RWPE2 (cell line): ENCODE data around the gene BRD7.

Experiments used
- ATAC-seq: fragments of 200-7000 bp; cut with Tn5 transposase; 3 replicates; pipeline ENCODE4 v1.9.1; 2021; ENCODE audit warnings: low read depth
- DNase-seq: peaks from one replicate; pipeline ENCODE4 v3.0.0-alpha.2; 2020; ENCODE audit warnings: low spot score
- H3K27ac ChIP-seq: fragments of 450-650 bp; 2 replicates; pipeline ENCODE4 v1.5.1; 2017; ENCODE audit warnings: mild to moderate bottlenecking; ENCODE audit not compliant: poor library complexity, severe bottlenecking
- H3K27me3 ChIP-seq: fragments of 250-450 bp; sonication (Bioruptor Pico); 2 replicates; pipeline ENCODE4 v1.5.1; 2021; ENCODE audit warnings: mild to moderate bottlenecking, moderate library complexity; ENCODE audit not compliant: insufficient read depth, poor library complexity, severe bottlenecking
- H3K36me3 ChIP-seq: fragments of 250-450 bp; sonication (Bioruptor Pico); 2 replicates; pipeline ENCODE4 v1.5.1; 2020; ENCODE audit warnings: low read depth, mild to moderate bottlenecking, moderate library complexity
- H3K4me1 ChIP-seq: fragments of 250-450 bp; sonication (Bioruptor Pico); 2 replicates; pipeline ENCODE4 v1.5.1; 2021; ENCODE audit warnings: mild to moderate bottlenecking, moderate library complexity; ENCODE audit not compliant: insufficient read depth, poor library complexity, severe bottlenecking
- H3K4me3 ChIP-seq: fragments of 250-450 bp; sonication (Bioruptor Pico); 2 replicates; pipeline ENCODE4 v1.5.1; 2021; ENCODE audit warnings: mild to moderate bottlenecking, moderate library complexity; ENCODE audit not compliant: severe bottlenecking
- H3K9me3 ChIP-seq: fragments of 250-450 bp; sonication (Bioruptor Pico); 2 replicates; pipeline ENCODE4 v1.5.1; 2021; ENCODE audit warnings: mild to moderate bottlenecking, moderate library complexity; ENCODE audit not compliant: severe bottlenecking
- TF ChIP-seq, protein P1 (sequence below): fragments of 450-650 bp; IDR thresholded peaks from one replicate; pipeline ENCODE4 v1.5.1; 2017; ENCODE audit warnings: mild to moderate bottlenecking, moderate library complexity; ENCODE audit not compliant: poor library complexity, severe bottlenecking

Gene BRD7

GRCh38 chr16:50306287-50306686, 62.5 kb downstream of the BRD7 start:
- H3K27me3 ChIP-seq: no peaks in the 10 kb centered on the region
- peaks cover 3% of the 10 kb centered on the region for H3K4me1 ChIP-seq
- TF ChIP-seq, protein P1, sequence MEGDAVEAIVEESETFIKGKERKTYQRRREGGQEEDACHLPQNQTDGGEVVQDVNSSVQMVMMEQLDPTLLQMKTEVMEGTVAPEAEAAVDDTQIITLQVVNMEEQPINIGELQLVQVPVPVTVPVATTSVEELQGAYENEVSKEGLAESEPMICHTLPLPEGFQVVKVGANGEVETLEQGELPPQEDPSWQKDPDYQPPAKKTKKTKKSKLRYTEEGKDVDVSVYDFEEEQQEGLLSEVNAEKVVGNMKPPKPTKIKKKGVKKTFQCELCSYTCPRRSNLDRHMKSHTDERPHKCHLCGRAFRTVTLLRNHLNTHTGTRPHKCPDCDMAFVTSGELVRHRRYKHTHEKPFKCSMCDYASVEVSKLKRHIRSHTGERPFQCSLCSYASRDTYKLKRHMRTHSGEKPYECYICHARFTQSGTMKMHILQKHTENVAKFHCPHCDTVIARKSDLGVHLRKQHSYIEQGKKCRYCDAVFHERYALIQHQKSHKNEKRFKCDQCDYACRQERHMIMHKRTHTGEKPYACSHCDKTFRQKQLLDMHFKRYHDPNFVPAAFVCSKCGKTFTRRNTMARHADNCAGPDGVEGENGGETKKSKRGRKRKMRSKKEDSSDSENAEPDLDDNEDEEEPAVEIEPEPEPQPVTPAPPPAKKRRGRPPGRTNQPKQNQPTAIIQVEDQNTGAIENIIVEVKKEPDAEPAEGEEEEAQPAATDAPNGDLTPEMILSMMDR: no peak
- no peak overlapping the region for H3K27ac ChIP-seq
- no peaks in the 10 kb centered on the region for H3K9me3 ChIP-seq
- ATAC-seq (no peak), DNase-seq (no peak)
- no peak overlapping the region for H3K4me3 ChIP-seq
- no peaks in the 10 kb centered on the region for H3K36me3 ChIP-seq

DNA sequence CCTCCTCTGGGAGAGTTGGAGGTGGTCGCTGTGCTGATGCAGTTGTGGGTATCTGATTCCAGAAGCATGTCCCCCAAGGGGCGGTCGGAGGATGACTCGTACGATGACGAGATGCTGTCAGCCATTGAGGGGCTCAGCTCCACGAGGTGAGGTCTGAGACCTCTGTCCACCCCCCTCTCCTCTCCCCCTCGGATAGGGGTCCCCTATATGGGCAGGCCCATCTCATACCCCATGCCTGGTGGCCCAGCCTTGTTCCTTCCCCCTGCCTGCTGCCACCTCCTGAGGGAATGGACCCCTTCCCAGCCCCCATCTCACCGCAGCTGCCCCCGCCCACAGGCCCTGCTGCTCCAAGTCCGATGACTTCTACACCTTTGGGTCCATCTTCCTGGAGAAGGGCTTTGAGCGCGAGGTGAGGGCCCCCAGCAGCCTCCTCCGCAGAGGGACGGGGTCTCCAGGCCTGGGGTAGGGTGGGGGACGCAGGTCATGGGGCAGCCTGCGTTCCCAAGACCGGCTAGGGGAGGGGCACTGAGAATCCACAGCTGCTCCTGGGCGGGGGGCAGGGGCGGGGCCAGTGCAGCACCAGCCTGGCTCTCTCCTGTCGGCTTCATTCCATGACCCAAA, 63.2 kb downstream of the BRD7 start:
- TF ChIP-seq, protein P1: no peak
- Histone ChIP-seq H3K27ac (no peak overlapping the region), H3K4me1 (peaks cover 4% of the 10 kb centered on the region), H3K27me3 (no peaks in the 10 kb centered on the region), H3K4me3 (no peak overlapping the region), H3K9me3 (no peaks in the 10 kb centered on the region), H3K36me3 (no peaks in the 10 kb centered on the region)
- ATAC-seq (no peak), DNase-seq (peak; percentile 59)

- no peak overlapping the region for H3K4me3 ChIP-seq
- no peaks in the 10 kb centered on the region for H3K9me3 ChIP-seq
- no peak overlapping the region for H3K27ac ChIP-seq
- no peaks in the 10 kb centered on the region for H3K27me3 ChIP-seq
- DNase-seq (no peak), ATAC-seq (no peak)
- H3K36me3 ChIP-seq: no peaks in the 10 kb centered on the region
- peaks cover 4% of the 10 kb centered on the region for H3K4me1 ChIP-seq
- TF ChIP-seq, protein P1: no peak
Observed at GRCh38 chr16:50304467-50305440, 64.0 kb downstream of the BRD7 start.

- Histone ChIP-seq H3K27ac (no peak overlapping the region), H3K27me3 (no peaks in the 10 kb centered on the region), H3K4me1 (peaks cover 4% of the 10 kb centered on the region), H3K9me3 (no peaks in the 10 kb centered on the region), H3K4me3 (no peak overlapping the region), H3K36me3 (no peaks in the 10 kb centered on the region)
- TF ChIP-seq, protein P1: no peak
- no peak for ATAC-seq
- DNase-seq: peak; percentile 68
Observed at GRCh38 chr16:50303605-50304466, 65.0 kb downstream of the BRD7 start.
